Heart left ventricle (tissue), 16 donors: Measurements from ENCODE around the gene HOXC5. TPM values are rescaled to one million over a fixed set of nuclear protein-coding genes. Genes with fewer than 3 reads are reported as not detected.
A peak's percentile ranks its signal among the peaks of the same experiment; 100 is the strongest.

Experiments used
- ATAC-seq, 4 donors: fragments of 200-7000 bp; cut with Tn5 transposase; one replicate each; pipeline ENCODE4 v1.9.1; 2020 to 2022; ENCODE audit warnings: moderate library complexity in 4 of 4, mild to moderate bottlenecking in 3 of 4, moderate number of reproducible peaks in 1 of 4
- DNase-seq, 5 donors: peaks; one replicate each; pipeline ENCODE4 v3.0.0-alpha.2; 2020
- H3K27ac ChIP-seq, 12 donors: fragments of 200-600 bp; sonication (generic) in 4 of 12; one replicate each; pipeline versions ENCODE4 v1.5.0 to v1.8.0; 2016 to 2022; ENCODE audit warnings: mild to moderate bottlenecking in 2 of 12
- H3K27me3 ChIP-seq, 9 donors: fragments of 200-600 bp; sonication (generic) in 2 of 9; one replicate each; pipeline versions ENCODE4 v1.5.1 to v1.8.0; 2016 to 2022; ENCODE audit warnings: mild to moderate bottlenecking in 3 of 9
- H3K36me3 ChIP-seq, 9 donors: fragments of 200-600 bp; sonication (generic) in 2 of 9; one replicate each; pipeline versions ENCODE4 v1.5.0 to v1.8.0; 2018 to 2022; ENCODE audit warnings: mild to moderate bottlenecking in 2 of 9
- H3K4me1 ChIP-seq, 12 donors: fragments of 200-600 bp; sonication (generic) in 4 of 12; one replicate each; pipeline versions ENCODE4 v1.5.0 to v1.8.0; 2016 to 2022; ENCODE audit warnings: mild to moderate bottlenecking in 3 of 12
- H3K4me3 ChIP-seq, 12 donors: fragments of 200-600 bp; sonication (generic) in 4 of 12; one replicate each; pipeline versions ENCODE4 v1.5.0 to v1.8.0; 2017 to 2022; ENCODE audit warnings: mild to moderate bottlenecking in 9 of 12, moderate library complexity in 4 of 12
- H3K9me3 ChIP-seq, 12 donors: fragments of 200-600 bp; sonication (generic) in 4 of 12; one replicate each; pipeline versions ENCODE4 v1.5.0 to v1.8.0; 2016 to 2022; ENCODE audit warnings: mild to moderate bottlenecking in 1 of 12
- POLR2A ChIP-seq, 2 donors: fragments of 450-650 bp; IDR thresholded peaks; one replicate each; pipeline ENCODE4 v1.6.1; 2017; ENCODE audit warnings: antibody characterized with exemption in 2 of 2, mild to moderate bottlenecking in 2 of 2, moderate library complexity in 2 of 2
- WGBS, 4 donors: extraction: QIAGEN DNeasy Blood & Tissue Kit in 2 of 4; methylation state at CpG; one replicate each; pipeline versions ENCODE4 v1.1.5 to v1.1.7; 2013 to 2018; 5-methylcytosine and 5-hydroxymethylcytosine counted together
- intact Hi-C, 10 donors: fragments of 100-400 bp; cut with DNase I; formaldehyde crosslinking; loops; one replicate each; pipeline versions ENCODE4 v1.11.1 to v1.14.2; 2022
- polyA plus RNA-seq, 2 donors: library from polyadenylated mRNA; stranded (reverse); fragments of 200-250 nt; gene quantifications; one replicate each; pipeline ENCODE4 v1.2.3, GENCODE V29; 2013
- total RNA-seq, 9 donors: library from RNA; depleted of rRNA in 2 of 9; stranded (reverse); fragments of >200 nt in 2 of 9; fragmentation: NEBNext Ultra II Directional in 3 of 9; extraction: Animal tissue kit (Norgen Biotek cat#: 25700) in 3 of 9; gene quantifications; one replicate each; pipeline versions ENCODE4 v1.1.0 to v1.2.4, GENCODE V29; 2016 to 2023
- TF ChIP-seq, protein P1 (sequence below), 12 donors: fragments of 200-600 bp; sonication (generic) in 4 of 12; IDR thresholded peaks; one replicate each; pipeline versions ENCODE4 v1.5.0 to v1.8.0; 2018 to 2022; ENCODE audit warnings: antibody characterized with exemption in 12 of 12, mild to moderate bottlenecking in 5 of 12
- donor health status: ischemic (EF 13 %, LVEDD 7.1; RV severe dilation, severe dysfunction).
- donor health status: healthy with polysubstance abuse.
- donor health status: DM: no; HTN: yes; CAD: no.
- donor health status: DM: no; HTN: no; CAD: no.
- donor health status: ischemic (EF 25% LVEDD 6.9; RV normal size, moderate dysfunction).
- donor health status: ischemic (EF 25% LVEDD 5.7; RV mildly dilated, moderate dysfunction).
- donor health status: healthy.
- donor health status: DM: yes; HTN: yes; CAD: no.
- donor health status: ischemic (EF 35%, LVEDD 5.7; RV mildly dilated, moderate dysfunction).
- donor health status: nonischemic (EF 11% LVEDD 7.7; RV severe dilation, severe dysfunction).
- donor health status: DM: yes; HTN: yes; CAD: no.
- donor health status: PGD.
- donor health status: ischemic (EF 29% LVEDD 5.4; RV normal size, mild dysfunction).
- donor health status: nonischemic (EF 23%, LVEDD 6.1; RV moderate dilation, normal function).

HOXC5 gene
- total and polyA plus RNA-seq, 11 donors: not detected

DNA sequence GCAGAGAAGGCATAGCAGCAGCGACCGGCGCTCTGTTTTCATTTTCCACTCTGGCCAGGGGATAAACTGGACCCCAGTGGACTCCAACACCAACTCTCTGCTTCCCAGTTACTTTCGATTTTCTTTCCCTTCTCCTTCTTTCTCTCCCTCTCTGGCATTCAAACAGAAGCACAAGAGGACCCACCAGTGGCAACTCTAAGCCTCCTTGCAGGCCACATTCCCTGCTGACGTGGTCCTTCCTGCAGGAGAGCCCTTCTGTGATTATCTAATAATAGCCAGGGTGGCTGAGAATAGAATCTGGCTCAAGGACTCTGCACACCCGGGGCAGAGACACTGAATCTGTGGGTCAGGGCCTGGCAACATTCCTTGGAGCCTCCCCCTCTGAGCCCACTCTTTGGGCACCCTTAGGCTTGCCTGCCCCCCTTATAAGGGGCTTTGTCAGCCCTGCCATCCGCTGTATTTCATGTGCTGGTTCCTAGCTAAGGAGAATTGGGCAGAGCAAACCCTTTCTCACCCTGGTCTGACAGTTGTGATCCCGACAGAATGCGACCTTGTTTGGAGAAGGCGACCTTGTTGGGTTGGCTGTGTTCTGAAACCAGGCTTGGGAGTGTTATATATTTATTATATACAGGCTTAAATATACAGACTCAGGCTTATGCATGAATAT is 12.8 kb upstream of the HOXC5 start:
- intact Hi-C loops: no loop called here
- no peak for TF ChIP-seq POLR2A (IDR thresholded peaks at IDR 0.05)
- TF ChIP-seq, protein P1, sequence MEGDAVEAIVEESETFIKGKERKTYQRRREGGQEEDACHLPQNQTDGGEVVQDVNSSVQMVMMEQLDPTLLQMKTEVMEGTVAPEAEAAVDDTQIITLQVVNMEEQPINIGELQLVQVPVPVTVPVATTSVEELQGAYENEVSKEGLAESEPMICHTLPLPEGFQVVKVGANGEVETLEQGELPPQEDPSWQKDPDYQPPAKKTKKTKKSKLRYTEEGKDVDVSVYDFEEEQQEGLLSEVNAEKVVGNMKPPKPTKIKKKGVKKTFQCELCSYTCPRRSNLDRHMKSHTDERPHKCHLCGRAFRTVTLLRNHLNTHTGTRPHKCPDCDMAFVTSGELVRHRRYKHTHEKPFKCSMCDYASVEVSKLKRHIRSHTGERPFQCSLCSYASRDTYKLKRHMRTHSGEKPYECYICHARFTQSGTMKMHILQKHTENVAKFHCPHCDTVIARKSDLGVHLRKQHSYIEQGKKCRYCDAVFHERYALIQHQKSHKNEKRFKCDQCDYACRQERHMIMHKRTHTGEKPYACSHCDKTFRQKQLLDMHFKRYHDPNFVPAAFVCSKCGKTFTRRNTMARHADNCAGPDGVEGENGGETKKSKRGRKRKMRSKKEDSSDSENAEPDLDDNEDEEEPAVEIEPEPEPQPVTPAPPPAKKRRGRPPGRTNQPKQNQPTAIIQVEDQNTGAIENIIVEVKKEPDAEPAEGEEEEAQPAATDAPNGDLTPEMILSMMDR (IDR thresholded peaks at IDR 0.05): no peak
- 27 to 31% (median 27%) methylated on average over 10 of the region's 10 CpGs for WGBS, 4 donors

DNA sequence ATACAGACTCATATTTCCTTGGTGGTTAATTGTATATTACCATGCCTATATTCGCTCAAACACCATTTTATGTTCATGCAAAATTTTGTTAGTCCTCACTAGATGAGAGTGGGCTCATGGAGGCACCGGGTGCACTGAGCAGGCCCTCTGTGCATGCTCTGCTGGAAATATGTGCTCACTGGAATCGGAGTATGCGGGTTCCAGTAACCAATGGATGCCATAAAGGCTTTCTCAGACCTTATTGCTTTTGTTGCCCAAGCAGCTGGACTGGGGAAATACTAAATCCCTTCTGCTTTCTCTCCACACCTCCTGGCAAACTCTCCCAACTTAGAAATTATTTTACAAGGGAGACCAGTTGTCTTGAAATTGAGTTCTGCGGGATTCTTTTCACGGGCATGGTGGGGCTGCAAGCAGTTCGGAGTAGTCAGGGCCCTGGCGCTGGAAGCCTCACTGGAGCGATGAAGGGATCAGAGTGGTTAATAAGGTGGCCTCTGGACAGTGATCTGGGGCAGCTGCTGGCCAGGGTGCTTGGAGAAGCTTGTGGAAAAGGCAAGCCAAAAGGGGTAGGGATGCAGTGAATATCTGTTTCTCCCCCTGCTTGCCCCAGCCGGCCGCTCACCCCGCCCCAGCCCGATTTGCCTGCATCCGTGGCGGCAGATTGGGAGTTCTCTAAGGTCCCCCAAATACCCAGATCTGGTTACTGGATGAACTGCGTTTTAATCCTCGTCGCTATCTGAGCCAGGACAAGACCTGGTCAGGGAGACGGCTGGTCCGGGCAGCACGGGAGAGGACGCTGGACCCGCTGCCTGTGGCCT is 12.1 kb upstream of the HOXC5 start:
- Histone ChIP-seq H3K4me3 (no peak overlapping the region), H3K9me3 (no peaks in the 10 kb centered on the region), H3K36me3 (no peaks in the 10 kb centered on the region), H3K4me1 (peaks cover 0 to 44% (median 22%) of the 10 kb centered on the region in 12 donors), H3K27me3 (peaks cover 34 to 98% (median 77%) of the 10 kb centered on the region in 9 donors), H3K27ac (peak overlapping the region in 6 of 12 donors; percentile 43 to 75 (median 58))
- intact Hi-C loops: no loop called here
- DNase-seq (no peak), ATAC-seq (no peak)
- 61 to 71% (median 62%) methylated on average over 17 to 23 of the region's 23 CpGs for WGBS, 4 donors
- TF ChIP-seq POLR2A (IDR thresholded peaks at IDR 0.05): no peak
- TF ChIP-seq, protein P1 (IDR thresholded peaks at IDR 0.05): no peak

More for the DNA sequence above, 12.8 kb upstream of the HOXC5 start:
- H3K27ac ChIP-seq: peak overlapping the region in 10 of 12 donors; percentile 35 to 75 (median 54)
- peaks cover 38 to 98% (median 77%) of the 10 kb centered on the region in 9 donors for H3K27me3 ChIP-seq
- no peaks in the 10 kb centered on the region for H3K36me3 ChIP-seq
- ATAC-seq (peak; percentile 85 to 89 (median 86)), DNase-seq (peak in 3 of 5 donors; percentile 42 to 70 (median 59))
- peaks cover 0 to 44% (median 22%) of the 10 kb centered on the region in 12 donors for H3K4me1 ChIP-seq
- H3K9me3 ChIP-seq: no peaks in the 10 kb centered on the region
- no peak overlapping the region for H3K4me3 ChIP-seq

DNA sequence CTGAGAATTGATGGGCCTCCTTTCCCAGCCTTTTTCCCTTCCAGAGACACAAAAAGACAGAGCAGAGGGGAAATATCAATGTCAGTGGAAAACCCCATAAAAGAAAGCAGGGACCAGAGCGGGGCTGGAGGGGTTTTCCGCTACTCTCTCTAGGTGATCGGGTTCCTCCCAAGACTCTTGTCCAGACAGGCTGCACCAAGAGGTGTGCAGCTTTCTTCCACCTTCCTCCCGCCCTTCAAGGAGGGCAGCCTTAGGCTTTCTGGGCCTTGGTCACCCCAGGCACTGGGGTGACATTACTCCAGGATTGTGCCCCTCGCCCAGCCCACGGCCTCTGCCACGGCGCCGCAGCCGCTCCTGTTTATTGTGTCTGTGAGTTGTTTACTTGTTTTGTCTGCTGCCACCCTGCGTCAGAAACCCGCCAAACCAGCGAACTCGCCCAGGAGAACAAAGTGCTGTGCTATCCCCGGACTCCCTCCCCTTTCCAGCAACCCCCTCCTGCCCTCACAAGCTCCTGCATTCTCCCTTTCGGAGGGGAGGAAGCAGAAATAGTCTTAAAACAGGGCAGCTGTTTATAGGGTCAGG is 11.3 kb upstream of the HOXC5 start:
- no peak for ATAC-seq
- DNase-seq: no peak
- H3K9me3 ChIP-seq: no peaks in the 10 kb centered on the region
- H3K27me3 ChIP-seq: peaks cover 27 to 98% (median 77%) of the 10 kb centered on the region in 9 donors
- no peak overlapping the region for H3K4me3 ChIP-seq
- no peak overlapping the region for H3K27ac ChIP-seq
- 53 to 75% (median 59%) methylated on average over 11 to 16 of the region's 16 CpGs for WGBS, 4 donors
- TF ChIP-seq POLR2A (IDR thresholded peaks at IDR 0.05): no peak
- TF ChIP-seq, protein P1 (IDR thresholded peaks at IDR 0.05): no peak
- intact Hi-C loops: no loop called here
- peaks cover 0 to 41% (median 21%) of the 10 kb centered on the region in 12 donors for H3K4me1 ChIP-seq
- no peaks in the 10 kb centered on the region for H3K36me3 ChIP-seq
